Measurements from ENCODE around the gene PRORP. TPM values are rescaled to one million over a fixed set of nuclear protein-coding genes. Genes with fewer than 3 reads are reported as not detected.
A peak's percentile ranks its signal among the peaks of the same experiment; 100 is the strongest.

The PRORP gene
- total and polyA plus RNA-seq, 2 donors: 28.5 to 42.1 TPM

DNA sequence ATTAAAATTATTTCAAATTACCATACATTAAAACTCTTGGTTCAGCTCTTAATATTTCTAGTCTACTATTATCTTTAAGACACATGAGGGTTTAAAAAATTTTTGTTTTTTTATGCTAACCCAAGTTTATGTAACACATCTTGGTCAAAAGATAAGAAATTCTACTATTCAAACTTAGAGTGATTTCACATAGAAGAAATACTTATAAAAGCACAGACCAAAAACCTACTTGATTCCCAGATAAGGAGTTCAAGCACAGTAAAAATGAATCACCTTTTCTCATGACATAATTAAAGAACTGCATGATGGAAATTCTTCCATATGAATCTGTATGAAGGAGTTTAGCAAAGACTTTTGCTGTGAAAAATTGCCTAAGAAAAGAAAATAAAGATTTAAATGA lies 14.5 kb upstream of the PRORP start:
- Histone ChIP-seq H3K4me3 (ENCODE audit: low read length in 2 of 2) (no peak overlapping the region), H3K4me1 (ENCODE audit: control insufficient read depth in 2 of 2, insufficient read depth in 2 of 2, low read length in 2 of 2) (no peaks in the 10 kb centered on the region), H3K27ac (ENCODE audit: low read depth in 1 of 2, low read length in 1 of 2) (no peak overlapping the region), H3K36me3 (ENCODE audit: control insufficient read depth in 2 of 2, insufficient read depth in 2 of 2, low read length in 1 of 2) (peaks cover 34 to 63% of the 10 kb centered on the region in 2 donors), H3K27me3 (ENCODE audit: control insufficient read depth in 2 of 2, insufficient read depth in 1 of 2, low read length in 1 of 2) (no peaks in the 10 kb centered on the region), H3K9me3 (ENCODE audit: control insufficient read depth in 2 of 2, insufficient read depth in 1 of 2, low read length in 1 of 2) (peaks cover 0 to 4% of the 10 kb centered on the region in 2 donors)
- no peak for DNase-seq (ENCODE audit: low read depth in 6 of 9, low spot score in 9 of 9)

DNA sequence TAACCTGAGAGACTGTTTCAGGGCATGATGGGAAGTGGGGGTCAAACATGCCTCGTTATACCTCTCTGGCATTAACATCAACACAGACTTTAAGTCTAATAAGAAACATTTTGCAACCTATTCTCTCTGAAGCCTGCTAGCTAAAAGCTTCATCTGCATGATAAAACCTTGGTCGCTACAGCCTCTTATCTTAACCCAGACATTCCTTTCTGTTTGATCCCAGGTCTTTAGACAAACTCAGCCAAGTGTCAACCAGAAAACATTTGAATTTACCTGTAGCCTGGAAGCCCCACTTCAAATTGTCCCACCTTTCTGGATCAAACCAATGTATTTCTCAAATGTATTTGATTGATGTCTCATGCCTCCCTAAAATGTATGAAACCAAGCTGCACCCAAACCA lies 9.7 kb upstream of the PRORP start:
- Histone ChIP-seq H3K36me3 (ENCODE audit: control insufficient read depth in 2 of 2, insufficient read depth in 2 of 2, low read length in 1 of 2) (peaks cover 52 to 67% of the 10 kb centered on the region in 2 donors), H3K27me3 (ENCODE audit: control insufficient read depth in 2 of 2, insufficient read depth in 1 of 2, low read length in 1 of 2) (no peaks in the 10 kb centered on the region), H3K4me1 (ENCODE audit: control insufficient read depth in 2 of 2, insufficient read depth in 2 of 2, low read length in 2 of 2) (no peaks in the 10 kb centered on the region), H3K9me3 (ENCODE audit: control insufficient read depth in 2 of 2, insufficient read depth in 1 of 2, low read length in 1 of 2) (peaks cover 0 to 4% of the 10 kb centered on the region in 2 donors), H3K27ac (ENCODE audit: low read depth in 1 of 2, low read length in 1 of 2) (no peak overlapping the region), H3K4me3 (ENCODE audit: low read length in 2 of 2) (no peak overlapping the region)
- 98% methylated on average over 2 of the region's 2 CpGs for WGBS
- DNase-seq (ENCODE audit: low read depth in 6 of 9, low spot score in 9 of 9): no peak

DNA sequence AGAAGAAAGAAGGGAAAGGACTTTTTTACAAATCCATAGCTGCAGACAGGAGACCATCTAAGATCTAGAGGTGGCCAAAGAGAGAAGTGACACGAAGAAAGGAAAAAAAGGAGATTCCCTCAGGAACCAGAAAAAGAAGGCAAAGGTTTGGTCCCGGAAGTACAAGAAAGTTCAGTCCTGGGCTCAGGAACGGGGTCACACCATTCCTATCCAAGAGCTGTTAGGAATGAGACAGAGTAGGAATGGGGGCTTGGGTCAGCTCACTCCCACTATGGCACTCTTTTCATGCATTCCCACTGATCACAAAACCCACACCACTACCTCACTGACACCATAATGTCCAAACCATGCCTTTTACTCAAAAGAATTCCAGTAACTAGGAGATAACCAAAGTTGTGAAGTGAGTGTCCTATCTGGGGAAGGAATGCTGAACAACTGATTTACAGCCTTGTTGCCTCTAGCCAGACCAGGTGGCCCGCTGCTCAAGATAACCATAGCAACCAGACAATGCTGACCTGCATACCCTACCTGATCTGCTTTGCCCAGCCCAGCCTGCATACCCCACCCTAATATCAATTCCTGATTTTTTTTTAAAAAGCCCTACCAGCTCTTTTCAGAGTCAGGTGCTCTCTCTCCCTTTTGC lies 8.9 kb upstream of the PRORP start:
- 97% methylated on average over 4 of the region's 4 CpGs for WGBS

DNA sequence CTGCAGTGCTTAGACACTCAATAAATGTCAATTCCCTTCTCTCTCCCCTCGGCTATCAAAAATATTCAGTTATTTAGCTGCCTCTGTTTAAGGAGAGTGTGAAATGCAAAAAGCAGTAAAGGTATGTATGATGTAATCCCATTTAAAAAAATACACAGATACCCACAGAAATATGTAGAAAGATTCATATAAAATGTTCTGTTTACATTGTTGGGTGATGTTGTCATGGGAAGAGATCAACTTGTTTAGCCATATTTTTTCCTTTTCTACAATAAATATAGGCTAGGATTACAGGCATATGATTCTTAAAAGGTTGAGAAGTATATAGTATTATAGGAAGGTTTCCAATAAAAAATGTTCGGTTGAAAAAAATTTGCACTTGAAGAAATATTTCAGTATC lies 8.3 kb upstream of the PRORP start:
- DNase-seq (ENCODE audit: low read depth in 6 of 9, low spot score in 9 of 9): no peak

More for the DNA sequence above, 8.9 kb upstream of the PRORP start:
- H3K27ac ChIP-seq (ENCODE audit: low read depth in 1 of 2, low read length in 1 of 2): no peak overlapping the region
- peaks cover 0 to 4% of the 10 kb centered on the region in 2 donors for H3K9me3 ChIP-seq (ENCODE audit: control insufficient read depth in 2 of 2, insufficient read depth in 1 of 2, low read length in 1 of 2)
- no peak overlapping the region for H3K4me3 ChIP-seq (ENCODE audit: low read length in 2 of 2)
- DNase-seq (ENCODE audit: low read depth in 6 of 9, low spot score in 9 of 9): no peak
- no peaks in the 10 kb centered on the region for H3K27me3 ChIP-seq (ENCODE audit: control insufficient read depth in 2 of 2, insufficient read depth in 1 of 2, low read length in 1 of 2)
- no peaks in the 10 kb centered on the region for H3K4me1 ChIP-seq (ENCODE audit: control insufficient read depth in 2 of 2, insufficient read depth in 2 of 2, low read length in 2 of 2)
- peaks cover 50 to 65% of the 10 kb centered on the region in 2 donors for H3K36me3 ChIP-seq (ENCODE audit: control insufficient read depth in 2 of 2, insufficient read depth in 2 of 2, low read length in 1 of 2)

DNA sequence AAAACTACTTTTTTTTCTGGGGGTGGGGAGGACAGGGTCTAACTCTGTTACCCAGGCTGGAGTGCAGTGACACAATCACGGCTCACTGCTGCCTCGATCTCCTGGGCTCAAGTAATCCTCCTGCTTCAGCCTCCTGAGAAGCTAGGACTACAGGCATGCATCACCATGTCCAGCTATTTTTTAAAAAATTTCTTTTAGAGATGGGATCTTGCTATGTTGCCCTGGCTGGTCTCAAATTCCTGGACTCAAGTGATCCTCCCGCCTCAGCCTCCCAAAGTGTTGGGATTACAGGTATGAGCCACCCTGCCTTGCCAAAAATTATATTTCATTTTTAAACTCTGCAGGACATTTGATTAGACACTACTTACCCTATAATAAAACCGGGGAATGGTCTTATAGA lies 6.1 kb upstream of the PRORP start:
- H3K4me3 ChIP-seq (ENCODE audit: low read length in 2 of 2): no peak overlapping the region
- over 99% methylated on average over 4 of the region's 4 CpGs for WGBS
- peaks cover 4 to 5% of the 10 kb centered on the region in 2 donors for H3K9me3 ChIP-seq (ENCODE audit: control insufficient read depth in 2 of 2, insufficient read depth in 1 of 2, low read length in 1 of 2)
- no peak overlapping the region for H3K27ac ChIP-seq (ENCODE audit: low read depth in 1 of 2, low read length in 1 of 2)
- peaks cover 8% of the 10 kb centered on the region in 2 donors for H3K4me1 ChIP-seq (ENCODE audit: control insufficient read depth in 2 of 2, insufficient read depth in 2 of 2, low read length in 2 of 2)
- no peak for DNase-seq (ENCODE audit: low read depth in 6 of 9, low spot score in 9 of 9)
- peaks cover 39 to 46% of the 10 kb centered on the region in 2 donors for H3K36me3 ChIP-seq (ENCODE audit: control insufficient read depth in 2 of 2, insufficient read depth in 2 of 2, low read length in 1 of 2)
- no peaks in the 10 kb centered on the region for H3K27me3 ChIP-seq (ENCODE audit: control insufficient read depth in 2 of 2, insufficient read depth in 1 of 2, low read length in 1 of 2)

More for the DNA sequence above, 8.3 kb upstream of the PRORP start:
- H3K9me3 ChIP-seq (ENCODE audit: control insufficient read depth in 2 of 2, insufficient read depth in 1 of 2, low read length in 1 of 2): peaks cover 0 to 4% of the 10 kb centered on the region in 2 donors
- H3K36me3 ChIP-seq (ENCODE audit: control insufficient read depth in 2 of 2, insufficient read depth in 2 of 2, low read length in 1 of 2): peaks cover 45 to 60% of the 10 kb centered on the region in 2 donors
- WGBS: 96% methylated on average over 2 of the region's 2 CpGs
- no peaks in the 10 kb centered on the region for H3K27me3 ChIP-seq (ENCODE audit: control insufficient read depth in 2 of 2, insufficient read depth in 1 of 2, low read length in 1 of 2)
- H3K4me1 ChIP-seq (ENCODE audit: control insufficient read depth in 2 of 2, insufficient read depth in 2 of 2, low read length in 2 of 2): no peaks in the 10 kb centered on the region
- no peak overlapping the region for H3K27ac ChIP-seq (ENCODE audit: low read depth in 1 of 2, low read length in 1 of 2)
- H3K4me3 ChIP-seq (ENCODE audit: low read length in 2 of 2): no peak overlapping the region

DNA sequence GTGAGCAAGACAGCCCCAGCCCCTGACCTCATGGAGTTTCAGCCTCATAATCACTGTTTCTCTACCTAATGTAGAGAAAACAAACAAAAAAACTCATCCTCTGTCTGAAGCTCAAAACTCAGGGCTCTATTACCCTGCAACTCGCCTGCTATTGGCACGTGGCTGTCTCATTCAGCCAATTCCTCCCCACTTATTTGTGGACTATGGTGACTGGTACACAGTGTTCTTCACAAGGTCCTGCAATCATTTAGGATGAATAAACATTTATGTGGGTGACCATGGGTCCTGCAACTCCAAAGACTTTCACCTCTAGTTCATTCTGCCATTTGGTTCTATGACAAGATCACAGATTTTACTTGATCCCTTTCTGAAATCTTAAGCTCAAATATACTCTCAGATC lies 5.2 kb upstream of the PRORP start:
- Histone ChIP-seq H3K27me3 (ENCODE audit: control insufficient read depth in 2 of 2, insufficient read depth in 1 of 2, low read length in 1 of 2) (no peaks in the 10 kb centered on the region), H3K4me3 (ENCODE audit: low read length in 2 of 2) (no peak overlapping the region), H3K36me3 (ENCODE audit: control insufficient read depth in 2 of 2, insufficient read depth in 2 of 2, low read length in 1 of 2) (peaks cover 31 to 37% of the 10 kb centered on the region in 2 donors), H3K9me3 (ENCODE audit: control insufficient read depth in 2 of 2, insufficient read depth in 1 of 2, low read length in 1 of 2) (peaks cover 0 to 5% of the 10 kb centered on the region in 2 donors), H3K27ac (ENCODE audit: low read depth in 1 of 2, low read length in 1 of 2) (no peak overlapping the region), H3K4me1 (ENCODE audit: control insufficient read depth in 2 of 2, insufficient read depth in 2 of 2, low read length in 2 of 2) (peaks cover 8 to 9% of the 10 kb centered on the region in 2 donors)
- no peak for DNase-seq (ENCODE audit: low read depth in 6 of 9, low spot score in 9 of 9)
- WGBS: 98% methylated on average over 2 of the region's 2 CpGs

DNA sequence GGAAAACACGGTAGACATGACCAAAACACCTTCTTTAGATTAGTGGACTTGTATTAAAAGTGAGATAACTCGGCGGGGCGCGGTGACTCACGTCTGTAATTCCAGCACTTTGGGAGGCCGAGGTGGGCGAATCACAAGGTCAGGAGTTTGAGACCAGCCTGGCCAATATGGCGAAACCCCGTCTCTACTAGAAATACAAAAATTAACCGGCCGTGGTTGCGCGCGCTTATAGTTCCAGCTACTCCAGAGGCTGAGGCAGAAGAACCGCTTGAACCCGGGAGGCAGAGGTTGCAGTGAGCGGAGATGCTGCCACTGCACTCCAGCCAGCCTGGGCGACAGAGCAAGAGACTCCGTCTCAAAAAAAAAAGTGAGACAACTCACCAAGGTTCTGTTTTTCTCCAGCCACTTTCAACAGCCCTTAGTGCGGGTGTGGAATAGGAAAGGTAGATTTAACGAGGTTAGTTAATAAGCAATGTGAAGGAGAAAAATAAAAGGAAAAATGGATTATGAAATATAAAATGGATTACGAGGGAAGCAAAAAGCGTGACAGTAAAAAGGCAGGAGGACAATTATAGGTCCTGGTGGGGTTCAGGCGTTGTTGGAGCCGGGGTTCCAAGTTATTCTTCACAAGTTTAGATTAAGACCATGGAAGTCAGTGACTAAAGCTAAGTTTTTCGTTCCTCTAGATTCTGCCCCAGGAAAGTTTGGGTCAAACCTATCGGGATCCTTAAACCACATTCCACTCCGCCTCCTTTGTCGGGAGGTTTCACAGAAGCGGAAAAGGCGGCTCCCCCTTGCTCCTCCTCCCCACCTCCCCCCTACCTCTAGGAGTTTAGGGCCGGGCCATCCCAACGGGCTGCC lies 1.1 kb upstream of the PRORP start:
- peaks cover 13 to 20% of the 10 kb centered on the region in 2 donors for H3K4me1 ChIP-seq (ENCODE audit: control insufficient read depth in 2 of 2, insufficient read depth in 2 of 2, low read length in 2 of 2)
- H3K9me3 ChIP-seq (ENCODE audit: control insufficient read depth in 2 of 2, insufficient read depth in 1 of 2, low read length in 1 of 2): peaks cover 0 to 5% of the 10 kb centered on the region in 2 donors
- peaks cover 9 to 11% of the 10 kb centered on the region in 2 donors for H3K36me3 ChIP-seq (ENCODE audit: control insufficient read depth in 2 of 2, insufficient read depth in 2 of 2, low read length in 1 of 2)
- peak overlapping the region; percentile 60 to 81 for H3K4me3 ChIP-seq (ENCODE audit: low read length in 2 of 2)
- no peaks in the 10 kb centered on the region for H3K27me3 ChIP-seq (ENCODE audit: control insufficient read depth in 2 of 2, insufficient read depth in 1 of 2, low read length in 1 of 2)
- peak overlapping the region; percentile 97 to 99 for H3K27ac ChIP-seq (ENCODE audit: low read depth in 1 of 2, low read length in 1 of 2)
- DNase-seq (ENCODE audit: low read depth in 6 of 9, low spot score in 9 of 9): no peak
- 33% methylated on average over 34 of the region's 34 CpGs for WGBS

DNA sequence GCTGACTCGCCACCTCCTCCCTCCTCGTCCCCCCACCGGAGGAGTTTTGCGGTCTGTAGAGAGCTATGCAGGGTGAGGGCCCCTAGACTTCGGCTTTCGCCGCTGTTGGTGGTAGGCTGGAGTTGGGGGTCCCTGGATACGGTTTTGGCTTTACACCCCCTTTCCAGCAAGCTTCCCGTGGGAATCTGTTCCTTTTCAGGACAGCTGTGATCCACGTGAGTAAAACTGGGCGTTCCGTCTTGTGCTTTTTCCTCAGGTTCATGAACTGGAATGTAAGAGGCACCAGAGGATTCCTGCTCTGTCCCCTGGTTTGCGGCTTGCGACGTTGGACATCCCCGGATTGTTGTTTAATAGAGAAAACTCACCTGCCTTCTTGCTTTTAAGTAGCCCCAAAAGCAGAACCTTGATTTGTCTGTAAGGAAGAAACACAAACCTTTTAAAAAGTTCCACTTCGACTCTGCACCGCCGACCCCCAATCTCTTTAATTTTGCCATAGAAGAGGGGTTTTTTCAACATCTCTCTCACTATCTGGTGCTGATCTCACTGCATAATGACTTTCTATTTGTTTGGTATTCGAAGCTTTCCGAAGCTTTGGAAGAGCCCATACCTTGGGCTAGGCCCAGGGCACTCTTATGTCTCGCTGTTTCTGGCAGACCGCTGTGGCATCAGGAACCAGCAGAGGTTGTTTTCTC lies 490 bp downstream of the PRORP start:
- H3K27ac ChIP-seq (ENCODE audit: low read depth in 1 of 2, low read length in 1 of 2): peak overlapping the region; percentile 97 to 99
- H3K4me3 ChIP-seq (ENCODE audit: low read length in 2 of 2): peak overlapping the region; percentile 60 to 81
- WGBS: 7% methylated on average over 23 of the region's 23 CpGs
- no peaks in the 10 kb centered on the region for H3K27me3 ChIP-seq (ENCODE audit: control insufficient read depth in 2 of 2, insufficient read depth in 1 of 2, low read length in 1 of 2)
- peaks cover 5 to 8% of the 10 kb centered on the region in 2 donors for H3K36me3 ChIP-seq (ENCODE audit: control insufficient read depth in 2 of 2, insufficient read depth in 2 of 2, low read length in 1 of 2)
- peak in 7 of 9 donors; percentile 4 to 49 (median 17) for DNase-seq (ENCODE audit: low read depth in 6 of 9, low spot score in 9 of 9)
- peaks cover 13 to 20% of the 10 kb centered on the region in 2 donors for H3K4me1 ChIP-seq (ENCODE audit: control insufficient read depth in 2 of 2, insufficient read depth in 2 of 2, low read length in 2 of 2)
- peaks cover 0 to 5% of the 10 kb centered on the region in 2 donors for H3K9me3 ChIP-seq (ENCODE audit: control insufficient read depth in 2 of 2, insufficient read depth in 1 of 2, low read length in 1 of 2)

DNA sequence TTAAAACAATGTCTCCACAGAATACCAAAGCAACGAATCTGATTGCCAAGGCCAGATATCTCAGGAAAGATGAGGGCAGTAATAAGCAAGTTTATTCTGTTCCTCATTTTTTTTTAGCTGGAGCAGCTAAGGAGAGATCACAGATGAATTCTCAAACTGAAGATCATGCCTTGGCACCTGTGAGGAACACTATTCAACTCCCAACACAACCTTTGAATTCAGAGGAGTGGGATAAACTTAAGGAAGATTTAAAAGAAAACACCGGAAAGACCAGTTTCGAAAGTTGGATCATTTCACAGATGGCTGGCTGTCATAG lies 994 bp downstream of the PRORP start:
- WGBS: 51% methylated on average over 3 of the region's 3 CpGs
- no peak for DNase-seq (ENCODE audit: low read depth in 6 of 9, low spot score in 9 of 9)
- Histone ChIP-seq H3K27me3 (ENCODE audit: control insufficient read depth in 2 of 2, insufficient read depth in 1 of 2, low read length in 1 of 2) (no peaks in the 10 kb centered on the region), H3K4me1 (ENCODE audit: control insufficient read depth in 2 of 2, insufficient read depth in 2 of 2, low read length in 2 of 2) (peaks cover 13 to 20% of the 10 kb centered on the region in 2 donors), H3K9me3 (ENCODE audit: control insufficient read depth in 2 of 2, insufficient read depth in 1 of 2, low read length in 1 of 2) (peaks cover 0 to 5% of the 10 kb centered on the region in 2 donors), H3K36me3 (ENCODE audit: control insufficient read depth in 2 of 2, insufficient read depth in 2 of 2, low read length in 1 of 2) (peaks cover 5 to 8% of the 10 kb centered on the region in 2 donors), H3K27ac (ENCODE audit: low read depth in 1 of 2, low read length in 1 of 2) (peak overlapping the region; percentile 97 to 99), H3K4me3 (ENCODE audit: low read length in 2 of 2) (peak overlapping the region; percentile 60 to 81)
